Measurements from ENCODE around the gene PDXK. TPM values are rescaled to one million over a fixed set of nuclear protein-coding genes. Genes with fewer than 3 reads are reported as not detected.

The PDXK gene
- polyA plus RNA-seq, 3 donors from 2014 or later, result 47.1 to 55.2 (median 50.9) TPM

Other genes with a start within 250 kb of the PDXK start
- gene HSF2BP, start 59.6 kb upstream of the PDXK start, polyA plus RNA-seq, result under 1 TPM in 1 of 3 donors, not detected in 2; 0.27 TPM
- gene RRP1B, start 59.6 kb upstream of the PDXK start, polyA plus RNA-seq, result 10 to 100 TPM in 2 of 3 donors, 1 to 10 TPM in 1; 4.9 to 31.0 (median 10.2) TPM
- 10 to 100 TPM; 37.9 to 63.0 (median 52.2) TPM for gene CSTB, start 57.2 kb downstream of the PDXK start, polyA plus RNA-seq
- gene RRP1, start 70.4 kb downstream of the PDXK start, polyA plus RNA-seq, result 10 to 100 TPM in 2 of 3 donors, 1 to 10 TPM in 1; 6.0 to 16.3 (median 11.6) TPM
- gene AGPAT3, start 146.1 kb downstream of the PDXK start, polyA plus RNA-seq, result 10 to 100 TPM in 1 of 3 donors, 1 to 10 TPM in 2; 5.6 to 11.8 (median 9.5) TPM